Astrocyte (in vitro differentiated cells and primary cell): Measurements from ENCODE around the gene XYLB.

Source experiments
- EZH2 ChIP-seq: IDR thresholded peaks from 2 replicates; pipeline ENCODE4 v1.6.1; 2012; ENCODE audit warnings: mild to moderate bottlenecking, low read length, inconsistent platforms; ENCODE audit not compliant: insufficient read depth
- TF ChIP-seq, protein P1 (sequence below): IDR thresholded peaks from 2 replicates; pipeline ENCODE4 v1.5.1; 2011; ENCODE audit warnings: low read depth, mild to moderate bottlenecking, inconsistent platforms, low read length, moderate library complexity; ENCODE audit not compliant: insufficient read depth

DNA sequence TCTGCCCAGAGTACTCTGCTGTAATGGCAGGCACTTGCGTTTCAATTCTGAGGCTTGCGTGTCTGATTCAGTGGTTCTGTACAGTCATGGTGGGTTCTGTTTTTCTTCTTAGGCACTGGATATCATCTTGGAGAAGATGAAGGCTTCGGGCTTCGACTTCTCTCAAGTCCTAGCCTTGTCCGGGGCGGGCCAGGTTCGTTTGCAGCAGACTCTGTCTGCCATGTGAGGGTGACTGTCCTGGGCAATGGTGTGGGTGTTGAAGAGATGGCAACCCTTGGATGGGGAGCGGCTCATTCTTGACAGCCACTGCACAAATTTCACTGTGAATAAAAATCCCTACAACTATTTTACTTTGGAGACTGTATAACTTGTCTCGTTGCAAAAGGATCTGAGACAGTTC lies 16.2 kb downstream of the XYLB start:
- TF ChIP-seq, protein P1, sequence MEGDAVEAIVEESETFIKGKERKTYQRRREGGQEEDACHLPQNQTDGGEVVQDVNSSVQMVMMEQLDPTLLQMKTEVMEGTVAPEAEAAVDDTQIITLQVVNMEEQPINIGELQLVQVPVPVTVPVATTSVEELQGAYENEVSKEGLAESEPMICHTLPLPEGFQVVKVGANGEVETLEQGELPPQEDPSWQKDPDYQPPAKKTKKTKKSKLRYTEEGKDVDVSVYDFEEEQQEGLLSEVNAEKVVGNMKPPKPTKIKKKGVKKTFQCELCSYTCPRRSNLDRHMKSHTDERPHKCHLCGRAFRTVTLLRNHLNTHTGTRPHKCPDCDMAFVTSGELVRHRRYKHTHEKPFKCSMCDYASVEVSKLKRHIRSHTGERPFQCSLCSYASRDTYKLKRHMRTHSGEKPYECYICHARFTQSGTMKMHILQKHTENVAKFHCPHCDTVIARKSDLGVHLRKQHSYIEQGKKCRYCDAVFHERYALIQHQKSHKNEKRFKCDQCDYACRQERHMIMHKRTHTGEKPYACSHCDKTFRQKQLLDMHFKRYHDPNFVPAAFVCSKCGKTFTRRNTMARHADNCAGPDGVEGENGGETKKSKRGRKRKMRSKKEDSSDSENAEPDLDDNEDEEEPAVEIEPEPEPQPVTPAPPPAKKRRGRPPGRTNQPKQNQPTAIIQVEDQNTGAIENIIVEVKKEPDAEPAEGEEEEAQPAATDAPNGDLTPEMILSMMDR, result no peak
- TF ChIP-seq EZH2, result no peak
